Measurements from ENCODE around the gene KIN.

DNA sequence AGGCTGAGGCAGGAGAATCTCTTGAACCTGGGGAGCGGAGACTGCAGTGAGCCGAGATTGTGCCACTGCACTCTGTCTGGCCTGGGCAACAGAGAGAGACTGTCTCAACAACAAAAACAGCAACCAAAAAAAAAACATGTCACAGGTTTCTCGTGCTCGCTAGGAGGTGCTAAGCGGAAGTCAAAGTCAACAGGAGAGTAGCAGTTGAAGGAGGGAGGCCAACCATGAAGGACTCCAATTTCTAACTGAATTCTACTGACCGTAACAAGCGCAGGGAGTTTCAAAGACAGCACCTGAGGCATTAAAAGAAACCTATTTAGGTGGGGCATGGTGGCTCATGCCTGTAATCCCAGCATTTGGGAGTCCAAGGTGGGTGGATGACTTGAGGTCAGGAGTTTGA lies 19.4 kb downstream of the KIN start:
- TF ChIP-seq POLR2A (IDR thresholded peaks at IDR 0.05; ENCODE audit: extremely low read depth, insufficient read length) (no peak), CTCF (IDR thresholded peaks at IDR 0.05; ENCODE audit: low read depth, low read length) (no peak)
- TF ChIP-seq, protein P1, sequence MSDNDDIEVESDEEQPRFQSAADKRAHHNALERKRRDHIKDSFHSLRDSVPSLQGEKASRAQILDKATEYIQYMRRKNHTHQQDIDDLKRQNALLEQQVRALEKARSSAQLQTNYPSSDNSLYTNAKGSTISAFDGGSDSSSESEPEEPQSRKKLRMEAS (IDR thresholded peaks at IDR 0.05; ENCODE audit: low read depth, low read length): no peak

All from NB4 (cell line).